DOHH2 (cell line): ENCODE data around the gene SLA2.

Source experiments
- H3F3A ChIP-seq: fragments of 200-600 bp; sonication (generic), shearing (Covaris generic); 2 replicates; pipeline ENCODE4 v1.6.0; 2016; ENCODE audit warnings: antibody characterized with exemption, mild to moderate bottlenecking; ENCODE audit not compliant: control insufficient read depth, insufficient read depth
- H3K27ac ChIP-seq: fragments of 200-600 bp; sonication (generic); 2 replicates; pipeline ENCODE4 v1.5.1; 2014; ENCODE audit warnings: low read depth, mild to moderate bottlenecking, low read length, moderate library complexity
- H3K27me3 ChIP-seq: fragments of 200-600 bp; sonication (generic); 2 replicates; pipeline ENCODE4 v1.6.1; 2014; ENCODE audit warnings: mild to moderate bottlenecking, low read length, mixed read lengths; ENCODE audit not compliant: control insufficient read depth
- H3K36me3 ChIP-seq: fragments of 200-600 bp; sonication (generic); 2 replicates; pipeline ENCODE4 v1.6.1; 2014; ENCODE audit warnings: mild to moderate bottlenecking, low read length, moderate library complexity, mixed read lengths; ENCODE audit not compliant: control insufficient read depth
- H3K4me1 ChIP-seq: fragments of 200-600 bp; sonication (generic); 2 replicates; pipeline ENCODE4 v1.6.1; 2014; ENCODE audit warnings: mild to moderate bottlenecking, low read length, mixed read lengths; ENCODE audit not compliant: control insufficient read depth
- H3K4me2 ChIP-seq: fragments of 200-600 bp; sonication (generic); 2 replicates; pipeline ENCODE4 v1.6.0; 2014; ENCODE audit warnings: mild to moderate bottlenecking, low read length, moderate library complexity
- H3K4me3 ChIP-seq: fragments of 200-600 bp; sonication (generic); 2 replicates; pipeline ENCODE4 v1.5.1; 2014; ENCODE audit warnings: mild to moderate bottlenecking, low read length, mixed read lengths
- H3K79me2 ChIP-seq: fragments of 200-600 bp; sonication (generic); 2 replicates; pipeline ENCODE4 v1.6.1; 2014; ENCODE audit warnings: mild to moderate bottlenecking, low read length, mixed read lengths; ENCODE audit not compliant: control insufficient read depth
- H3K9me2 ChIP-seq: fragments of 200-600 bp; sonication (generic); replicated peaks from 2 replicates; pipeline ENCODE4 v1.6.1; 2014; ENCODE audit warnings: mild to moderate bottlenecking, low read length, mixed read lengths; ENCODE audit not compliant: control insufficient read depth
- H3K9me3 ChIP-seq: fragments of 200-600 bp; sonication (generic); 2 replicates; pipeline ENCODE4 v1.6.1; 2014; ENCODE audit warnings: antibody characterized with exemption, low read length, mixed read lengths; ENCODE audit not compliant: control insufficient read depth, insufficient read depth
- H4K20me1 ChIP-seq: fragments of 200-600 bp; sonication (generic); 2 replicates; pipeline ENCODE4 v1.6.0; 2014; ENCODE audit warnings: low read depth, mild to moderate bottlenecking, antibody characterized with exemption, low read length, moderate library complexity; ENCODE audit not compliant: control insufficient read depth, insufficient read depth
- CTCF ChIP-seq: fragments of 200-600 bp; sonication (generic); IDR thresholded peaks from one replicate; pipeline ENCODE4 v1.5.1; 2014; ENCODE audit warnings: antibody characterized with exemption, mild to moderate bottlenecking, low read depth, low read length; ENCODE audit not compliant: poor library complexity, severe bottlenecking
- EZH2phosphoT487 ChIP-seq: fragments of 200-600 bp; sonication (generic); IDR thresholded peaks from 2 replicates; pipeline ENCODE4 v1.6.1; 2017; ENCODE audit warnings: borderline replicate concordance, mild to moderate bottlenecking, antibody characterized with exemption, low read length, moderate library complexity, mixed read lengths

The SLA2 gene

GRCh38 chr20:36606158-36607066 lies 39.6 kb downstream of the SLA2 start:
- H3K4me2 ChIP-seq = peak overlapping the region; percentile 71
- H3F3A ChIP-seq = peaks cover 12% of the 10 kb centered on the region
- no peaks in the 10 kb centered on the region for H3K9me3 ChIP-seq
- no peak for TF ChIP-seq CTCF
- no peak for TF ChIP-seq EZH2phosphoT487
- H3K9me2 ChIP-seq = no peaks in the 10 kb centered on the region
- peaks cover 10% of the 10 kb centered on the region for H4K20me1 ChIP-seq
- H3K79me2 ChIP-seq = peaks cover 38% of the 10 kb centered on the region
- H3K4me1 ChIP-seq = peaks cover 23% of the 10 kb centered on the region
- H3K27ac ChIP-seq = peak overlapping the region; percentile 58
- H3K27me3 ChIP-seq = no peaks in the 10 kb centered on the region
- H3K4me3 ChIP-seq = peak overlapping the region; percentile 97
- peaks cover 42% of the 10 kb centered on the region for H3K36me3 ChIP-seq

- peaks cover 12% of the 10 kb centered on the region for H3F3A ChIP-seq
Observed at GRCh38 chr20:36605399-36606157, 40.4 kb downstream of the SLA2 start, which contains the start of gene RAB5IF. TSS of gene RAB5IF (plus strand) at chr20:36605779. CDS start at chr20:36605952, 173 bp downstream.

DNA sequence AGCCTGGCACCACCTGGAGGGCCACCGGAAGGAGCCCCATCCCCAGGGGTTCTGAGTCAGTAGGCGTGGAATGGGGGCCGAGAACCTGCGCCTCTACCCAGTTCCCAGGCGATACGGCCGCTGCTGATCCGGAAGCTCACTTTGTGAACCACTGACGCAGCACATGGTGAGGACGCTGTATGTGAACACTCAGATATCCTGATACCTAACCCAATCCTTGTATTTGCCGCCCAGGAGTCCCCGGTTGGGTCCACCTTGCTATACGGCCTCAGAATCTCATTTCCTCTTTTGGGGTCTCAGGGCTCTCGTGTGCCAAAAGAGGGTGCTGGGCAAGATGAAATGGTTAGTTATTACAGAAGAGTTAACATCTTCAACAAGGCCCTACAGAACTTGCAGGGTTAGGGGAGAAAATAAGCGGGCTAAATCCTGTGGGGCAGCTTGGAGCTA lies 41.0 kb downstream of the SLA2 start:
- H3K27me3 ChIP-seq = no peaks in the 10 kb centered on the region
- H3K4me1 ChIP-seq = peaks cover 29% of the 10 kb centered on the region
- peak overlapping the region; percentile 97 for H3K4me3 ChIP-seq
- H3K79me2 ChIP-seq = peaks cover 38% of the 10 kb centered on the region
- H3K36me3 ChIP-seq = peaks cover 30% of the 10 kb centered on the region
- TF ChIP-seq CTCF (no peak), EZH2phosphoT487 (no peak)
- H3K27ac ChIP-seq = peak overlapping the region; percentile 83
- peaks cover 15% of the 10 kb centered on the region for H3F3A ChIP-seq
- H3K4me2 ChIP-seq = peak overlapping the region; percentile 85
- no peaks in the 10 kb centered on the region for H3K9me2 ChIP-seq
- H3K9me3 ChIP-seq = no peaks in the 10 kb centered on the region
- H4K20me1 ChIP-seq = peaks cover 10% of the 10 kb centered on the region

More at GRCh38 chr20:36605399-36606157, 40.4 kb downstream of the SLA2 start, which contains the start of gene RAB5IF:
- Histone ChIP-seq H3K27me3 (no peaks in the 10 kb centered on the region), H3K9me2 (no peaks in the 10 kb centered on the region), H3K27ac (peak within 1 kb of the TSS; percentile 83), H4K20me1 (peaks cover 10% of the 10 kb centered on the region), H3K4me3 (peak within 1 kb of the TSS; percentile 97), H3K36me3 (peaks cover 36% of the 10 kb centered on the region), H3K4me1 (peaks cover 24% of the 10 kb centered on the region), H3K9me3 (no peaks in the 10 kb centered on the region), H3K4me2 (peak within 1 kb of the TSS; percentile 85), H3K79me2 (peaks cover 38% of the 10 kb centered on the region)
- TF ChIP-seq CTCF (peak; percentile 92), EZH2phosphoT487 (no peak)
